H54 (cell line): Measurements from ENCODE around the gene IL20RA.

Source experiments
- DNase-seq: peaks from one replicate; pipeline ENCODE4 v3.0.0; 2011; ENCODE audit warnings: low spot score, mixed read lengths; ENCODE audit not compliant: insufficient read length
- FAIRE-seq: peaks from 3 replicates; lab custom pipeline; 2011; peaks lifted over from hg19 to GRCh38; lab: Jason Lieb, UNC
- POLR2A ChIP-seq: IDR thresholded peaks from 2 replicates; pipeline ENCODE4 v1.6.1; 2011; ENCODE audit warnings: low read depth, mild to moderate bottlenecking, low read length

The IL20RA gene

GRCh38 chr6:137031122-137031521, 13.6 kb downstream of the IL20RA start:
- DNase-seq (no peak), FAIRE-seq (no peak)
- TF ChIP-seq POLR2A, result no peak

GRCh38 chr6:137028912-137029311, 15.9 kb downstream of the IL20RA start:
- no peak for FAIRE-seq

GRCh38 chr6:137025786-137026730, 18.7 kb downstream of the IL20RA start:
- DNase-seq (no peak), FAIRE-seq (no peak)
- no peak for TF ChIP-seq POLR2A

More at GRCh38 chr6:137028912-137029311, 15.9 kb downstream of the IL20RA start:
- no peak for TF ChIP-seq POLR2A
- DNase-seq, result no peak

- DNase-seq (no peak), FAIRE-seq (no peak)
- no peak for TF ChIP-seq POLR2A
These were observed 20.4 kb downstream of the IL20RA start for GRCh38 chr6:137024237-137024990.

- FAIRE-seq (no peak), DNase-seq (no peak)
- no peak for TF ChIP-seq POLR2A
These were observed 24.0 kb downstream of the IL20RA start for GRCh38 chr6:137020776-137021175.

GRCh38 chr6:137019476-137020272, 25.1 kb downstream of the IL20RA start:
- FAIRE-seq, result no peak
- no peak for DNase-seq
- no peak for TF ChIP-seq POLR2A

GRCh38 chr6:137017081-137017480, 27.7 kb downstream of the IL20RA start:
- no peak for DNase-seq

GRCh38 chr6:137016356-137016755, 28.4 kb downstream of the IL20RA start:
- DNase-seq (no peak), FAIRE-seq (no peak)
- TF ChIP-seq POLR2A, result no peak

More at GRCh38 chr6:137017081-137017480, 27.7 kb downstream of the IL20RA start:
- no peak for TF ChIP-seq POLR2A
- no peak for FAIRE-seq

- FAIRE-seq, result no peak
- DNase-seq, result no peak
- no peak for TF ChIP-seq POLR2A
These were observed 28.8 kb downstream of the IL20RA start for GRCh38 chr6:137015943-137016342.

- TF ChIP-seq POLR2A, result no peak
- FAIRE-seq (no peak), DNase-seq (no peak)
These were observed 30.8 kb downstream of the IL20RA start for GRCh38 chr6:137013738-137014602.

GRCh38 chr6:137013031-137013430, 31.7 kb downstream of the IL20RA start:
- DNase-seq (peak; percentile 3), FAIRE-seq (no peak)
- TF ChIP-seq POLR2A, result no peak

GRCh38 chr6:137011406-137011805, 33.4 kb downstream of the IL20RA start:
- FAIRE-seq, result no peak
- TF ChIP-seq POLR2A, result no peak
- DNase-seq, result no peak
